Lung (tissue), 12 donors: ENCODE results near the gene DCUN1D1. TPM values are rescaled to one million over a fixed set of nuclear protein-coding genes. Genes with fewer than 3 reads are reported as not detected.

Source experiments
- ATAC-seq: fragments of 200-7000 bp; cut with Tn5 transposase; one replicate; pipeline ENCODE4 v1.9.1; 2020; ENCODE audit warnings: moderate number of reproducible peaks; ENCODE audit not compliant: insufficient read depth, low FRiP score
- DNase-seq, 3 donors: peaks; one replicate each; pipeline ENCODE4 v3.0.0-alpha.2; 2013 to 2017
- H3K27ac ChIP-seq, 2 donors: one replicate each; pipeline ENCODE4 v1.5.1; 2013; ENCODE audit warnings: mild to moderate bottlenecking in 2 of 2, moderate library complexity in 2 of 2, control low read depth in 1 of 2, inconsistent platforms in 1 of 2, low read depth in 1 of 2, low read length in 1 of 2
- H3K27me3 ChIP-seq, 3 donors: one replicate each; pipeline ENCODE4 v1.5.1; 2013; ENCODE audit warnings: low read length in 2 of 3; ENCODE audit not compliant: control insufficient read depth in 3 of 3, insufficient read depth in 3 of 3
- H3K36me3 ChIP-seq, 4 donors: one replicate each; pipeline ENCODE4 v1.5.1; 2013; ENCODE audit warnings: low read length in 4 of 4, mild to moderate bottlenecking in 1 of 4, moderate library complexity in 1 of 4; ENCODE audit not compliant: control insufficient read depth in 4 of 4, insufficient read depth in 4 of 4
- H3K4me1 ChIP-seq, 5 donors: one replicate each; pipeline ENCODE4 v1.5.1; 2013; ENCODE audit warnings: low read length in 5 of 5, mild to moderate bottlenecking in 2 of 5, moderate library complexity in 1 of 5; ENCODE audit not compliant: control insufficient read depth in 5 of 5, insufficient read depth in 5 of 5
- H3K4me3 ChIP-seq: one replicate; pipeline ENCODE4 v1.5.1; 2013; ENCODE audit warnings: mild to moderate bottlenecking, control low read depth, moderate library complexity
- H3K9ac ChIP-seq, 2 donors: one replicate each; pipeline ENCODE4 v1.5.1; 2013; ENCODE audit warnings: low read length in 2 of 2, control low read depth in 1 of 2; ENCODE audit not compliant: insufficient read depth in 1 of 2
- H3K9me3 ChIP-seq, 4 donors: one replicate each; pipeline ENCODE4 v1.5.1; 2013; ENCODE audit warnings: low read length in 3 of 4, mild to moderate bottlenecking in 1 of 4, moderate library complexity in 1 of 4; ENCODE audit not compliant: control insufficient read depth in 4 of 4, insufficient read depth in 3 of 4
- CTCF ChIP-seq: IDR thresholded peaks from 2 replicates; pipeline ENCODE4 v1.5.1; 2012; ENCODE audit warnings: mild to moderate bottlenecking; ENCODE audit errors: control extremely low read depth, extremely low read depth
- WGBS, 2 donors: extraction: QIAGEN DNeasy Blood & Tissue Kit; methylation state at CpG; one replicate each; pipeline ENCODE4 v1.1.7; 2013; 5-methylcytosine and 5-hydroxymethylcytosine counted together
- polyA plus RNA-seq, 2 donors: library from polyadenylated mRNA; stranded (reverse); fragments of 200-250 nt; gene quantifications; one replicate each; pipeline ENCODE4 v1.2.1, GENCODE V29; 2013
- total RNA-seq, 2 donors: library from RNA; depleted of rRNA in 1 of 2; stranded (reverse); fragments of >200 nt in 1 of 2; gene quantifications; one replicate each; pipeline ENCODE4 v1.2.1, GENCODE V29; 2014 to 2021
- donor health status: control.
- donor health status: control.
- donor health status: Bipolar disorder and iron deficiency.
- donor health status: healthy.
- donor health status: DM: yes; HTN: yes; CAD: no.

The DCUN1D1 gene
- total and polyA plus RNA-seq, 4 donors, result 6.8 to 54.7 (median 23.5) TPM

GRCh38 chr3:182935803-182936202, 44.5 kb downstream of the DCUN1D1 start:
- Histone ChIP-seq H3K9ac (no peak overlapping the region), H3K27me3 (no peaks in the 10 kb centered on the region), H3K27ac (no peak overlapping the region), H3K4me3 (no peak overlapping the region), H3K4me1 (peaks cover 0 to 2% (median 0%) of the 10 kb centered on the region in 5 donors), H3K36me3 (no peaks in the 10 kb centered on the region), H3K9me3 (peaks cover 0 to 4% (median 0%) of the 10 kb centered on the region in 4 donors)
- WGBS, 2 donors, result 70 to 78% methylated on average over 3 of the region's 3 CpGs
- DNase-seq (no peak), ATAC-seq (no peak)
- no peak for TF ChIP-seq CTCF

GRCh38 chr3:182925944-182926337, 54.4 kb downstream of the DCUN1D1 start:
- H3K4me1 ChIP-seq, result no peaks in the 10 kb centered on the region
- 88 to 94% methylated on average over 3 of the region's 3 CpGs for WGBS, 2 donors
- no peak overlapping the region for H3K9ac ChIP-seq
- DNase-seq, result no peak
- H3K27ac ChIP-seq, result peak overlapping the region in 1 of 2 donors; percentile 28
- TF ChIP-seq CTCF, result no peak
- ATAC-seq, result no peak
- no peaks in the 10 kb centered on the region for H3K9me3 ChIP-seq
- H3K27me3 ChIP-seq, result no peaks in the 10 kb centered on the region
- H3K36me3 ChIP-seq, result no peaks in the 10 kb centered on the region
- no peak overlapping the region for H3K4me3 ChIP-seq

GRCh38 chr3:182925330-182925943, 54.9 kb downstream of the DCUN1D1 start:
- Histone ChIP-seq H3K9ac (no peak overlapping the region), H3K27ac (peak overlapping the region in 1 of 2 donors; percentile 28), H3K9me3 (no peaks in the 10 kb centered on the region), H3K36me3 (peaks cover 0 to 1% (median 0%) of the 10 kb centered on the region in 4 donors), H3K27me3 (no peaks in the 10 kb centered on the region), H3K4me3 (no peak overlapping the region), H3K4me1 (no peaks in the 10 kb centered on the region)
- 71 to 77% methylated on average over 4 of the region's 4 CpGs for WGBS, 2 donors
- TF ChIP-seq CTCF, result no peak
- no peak for ATAC-seq
- peak in 2 of 3 donors; percentile 17 to 20 for DNase-seq
